GM21737 (cell line): Measurements from ENCODE around the gene PBRM1.

Experiments used
- ATAC-seq: cut with Tn5 transposase; IDR thresholded peaks from one replicate; pipeline ENCODE4 v1.9.1; 2021; ENCODE audit warnings: mild to moderate bottlenecking, moderate library complexity; ENCODE audit not compliant: unreplicated experiment

The PBRM1 gene

DNA sequence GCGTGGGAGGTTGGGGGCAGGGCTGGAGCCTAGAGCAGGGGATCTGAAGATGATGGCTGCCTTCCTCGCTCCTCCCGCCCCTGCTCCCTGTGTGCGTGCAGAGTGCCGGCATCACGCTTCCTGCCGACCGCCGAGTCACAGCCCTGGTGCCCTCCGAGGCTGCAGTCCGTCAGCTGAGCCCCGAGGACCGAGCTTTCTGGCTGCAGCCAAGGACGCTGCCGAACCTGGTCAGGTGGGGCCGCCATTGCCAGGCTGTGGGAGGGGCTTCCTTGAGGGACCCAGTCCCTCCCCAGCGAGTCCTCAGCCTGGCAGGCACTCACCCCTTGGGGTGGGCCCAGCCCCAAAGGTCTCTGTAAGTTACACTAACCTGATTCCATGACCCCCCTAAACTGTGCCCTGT, 173.0 kb downstream of the PBRM1 start:
- no peak for ATAC-seq

DNA sequence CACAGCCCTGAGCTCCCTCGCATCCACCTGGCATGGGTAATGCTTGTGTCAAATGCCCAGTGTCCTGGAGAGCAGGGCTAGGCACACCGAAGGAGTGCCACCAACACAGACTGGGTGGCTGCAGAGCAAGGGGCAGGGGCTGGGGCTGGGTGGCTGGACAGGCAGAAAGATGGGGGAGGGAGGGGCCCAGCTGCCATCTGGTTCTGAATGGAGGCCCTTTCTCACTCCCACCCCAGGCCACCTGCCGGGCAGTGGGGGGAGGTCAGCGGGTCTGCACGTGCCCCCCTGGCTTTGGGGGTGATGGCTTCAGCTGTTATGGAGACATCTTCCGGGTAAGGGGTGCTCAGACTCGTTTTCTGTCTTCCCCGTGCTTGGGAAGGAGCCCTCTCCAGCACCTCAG, 173.6 kb downstream of the PBRM1 start:
- ATAC-seq: no peak

DNA sequence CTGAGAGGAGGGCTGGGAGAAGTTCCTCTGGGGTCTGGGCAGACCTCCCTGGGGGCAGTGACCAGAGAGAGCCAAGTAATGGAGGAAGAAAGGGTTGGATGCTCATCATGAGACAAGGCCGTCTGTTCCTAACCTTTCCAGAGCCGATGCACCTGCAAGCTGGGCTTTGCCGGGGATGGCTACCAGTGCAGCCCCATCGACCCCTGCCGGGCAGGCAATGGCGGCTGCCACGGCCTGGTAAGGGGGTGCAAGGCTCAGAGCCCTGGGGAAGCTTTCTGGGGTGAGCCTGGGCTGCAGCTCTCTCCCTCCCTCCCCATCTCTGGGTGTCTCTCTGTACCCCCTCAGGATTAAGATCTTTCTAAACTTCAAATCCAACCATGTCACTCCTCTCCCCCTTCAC, 174.2 kb downstream of the PBRM1 start:
- ATAC-seq: no peak

DNA sequence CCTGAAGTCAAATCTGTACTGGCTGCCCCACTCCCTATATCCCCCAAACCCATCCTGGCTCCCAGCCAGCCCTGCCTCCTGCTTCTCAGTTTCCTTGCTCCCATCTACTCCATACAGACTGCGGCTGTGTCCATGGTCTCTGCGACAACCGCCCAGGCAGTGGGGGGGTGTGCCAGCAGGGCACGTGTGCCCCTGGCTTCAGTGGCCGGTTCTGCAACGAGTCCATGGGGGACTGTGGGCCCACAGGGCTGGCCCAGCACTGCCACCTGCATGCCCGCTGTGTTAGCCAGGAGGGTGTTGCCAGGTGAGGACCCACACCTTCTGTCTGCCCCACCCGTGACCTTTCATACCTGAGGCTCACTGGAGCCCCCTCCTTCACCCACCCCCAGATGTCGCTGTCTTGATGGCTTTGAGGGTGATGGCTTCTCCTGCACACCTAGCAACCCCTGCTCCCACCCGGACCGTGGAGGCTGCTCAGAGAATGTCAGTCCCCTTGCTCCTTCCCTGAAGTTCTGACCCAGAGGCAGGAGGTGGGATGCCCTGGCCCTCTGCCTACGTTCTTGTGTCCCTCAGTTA, 175.9 kb downstream of the PBRM1 start:
- no peak for ATAC-seq

DNA sequence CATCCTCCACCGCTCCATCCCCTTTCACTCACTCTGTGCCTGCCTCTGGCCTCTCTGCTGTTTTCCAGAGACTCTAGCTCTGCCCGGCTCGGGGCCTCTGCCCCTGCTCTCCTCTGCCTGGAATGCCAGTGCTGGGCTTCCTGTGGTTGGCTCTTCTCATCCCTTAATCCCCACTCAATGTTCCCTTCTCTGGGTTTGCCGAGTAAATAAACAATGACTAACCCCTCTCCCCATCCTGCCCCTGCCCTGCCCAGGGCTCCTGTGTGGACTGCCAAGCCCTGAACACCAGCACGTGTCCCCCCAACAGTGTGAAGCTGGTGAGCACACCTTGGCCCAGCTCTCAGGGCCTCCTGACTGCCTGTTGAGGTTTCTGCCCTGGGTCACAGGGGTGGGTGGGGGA, 178.4 kb downstream of the PBRM1 start:
- no peak for ATAC-seq

DNA sequence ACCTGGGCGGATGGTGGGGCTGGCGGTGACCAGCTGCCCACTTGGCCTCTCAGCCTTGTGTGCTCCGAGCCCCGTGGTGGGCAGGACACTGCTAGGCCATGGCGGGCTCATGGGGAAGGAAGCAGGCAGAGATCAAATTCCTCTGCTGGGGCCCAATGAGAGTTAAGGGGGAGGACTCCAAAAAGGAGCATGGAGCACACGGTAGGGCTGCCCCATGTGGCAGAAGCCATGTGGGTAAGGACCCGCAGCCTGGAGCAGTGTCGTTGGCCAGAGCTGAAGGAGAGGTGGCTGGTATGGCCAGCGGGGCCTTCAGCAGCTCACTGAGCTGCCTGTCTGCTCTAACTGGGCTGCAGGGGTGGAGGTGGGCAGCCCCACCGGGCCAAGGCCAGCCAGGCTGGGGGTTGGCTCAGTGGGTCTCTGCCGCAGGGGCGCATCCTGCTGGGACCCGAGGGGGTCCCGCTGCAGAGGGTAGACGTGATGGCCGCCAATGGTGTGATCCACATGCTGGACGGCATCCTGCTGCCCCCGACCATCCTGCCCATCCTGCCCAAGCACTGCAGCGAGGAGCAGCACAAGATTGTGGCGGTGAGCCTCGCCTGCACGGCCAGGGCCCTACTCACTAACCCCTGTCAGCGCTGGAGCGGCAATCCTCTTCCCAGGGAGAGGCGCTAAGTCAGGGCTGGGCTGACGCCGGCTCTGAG, 179.3 kb downstream of the PBRM1 start:
- no peak for ATAC-seq

DNA sequence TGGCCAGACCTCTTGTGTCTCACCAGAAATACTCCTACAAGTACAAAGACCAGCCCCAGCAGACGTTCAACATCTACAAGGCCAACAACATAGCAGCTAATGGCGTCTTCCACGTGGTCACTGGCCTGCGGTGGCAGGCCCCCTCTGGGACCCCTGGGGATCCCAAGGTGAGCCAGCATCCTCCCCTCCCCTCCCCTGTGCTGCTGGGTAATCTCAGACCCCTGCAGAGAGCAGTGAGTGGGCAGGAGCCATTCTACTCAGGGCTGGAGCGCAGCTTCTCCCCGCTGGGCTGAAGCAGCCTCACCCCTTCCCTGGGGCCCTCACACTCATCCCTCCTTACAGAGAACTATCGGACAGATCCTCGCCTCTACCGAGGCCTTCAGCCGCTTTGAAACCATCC, 180.7 kb downstream of the PBRM1 start:
- ATAC-seq: no peak

DNA sequence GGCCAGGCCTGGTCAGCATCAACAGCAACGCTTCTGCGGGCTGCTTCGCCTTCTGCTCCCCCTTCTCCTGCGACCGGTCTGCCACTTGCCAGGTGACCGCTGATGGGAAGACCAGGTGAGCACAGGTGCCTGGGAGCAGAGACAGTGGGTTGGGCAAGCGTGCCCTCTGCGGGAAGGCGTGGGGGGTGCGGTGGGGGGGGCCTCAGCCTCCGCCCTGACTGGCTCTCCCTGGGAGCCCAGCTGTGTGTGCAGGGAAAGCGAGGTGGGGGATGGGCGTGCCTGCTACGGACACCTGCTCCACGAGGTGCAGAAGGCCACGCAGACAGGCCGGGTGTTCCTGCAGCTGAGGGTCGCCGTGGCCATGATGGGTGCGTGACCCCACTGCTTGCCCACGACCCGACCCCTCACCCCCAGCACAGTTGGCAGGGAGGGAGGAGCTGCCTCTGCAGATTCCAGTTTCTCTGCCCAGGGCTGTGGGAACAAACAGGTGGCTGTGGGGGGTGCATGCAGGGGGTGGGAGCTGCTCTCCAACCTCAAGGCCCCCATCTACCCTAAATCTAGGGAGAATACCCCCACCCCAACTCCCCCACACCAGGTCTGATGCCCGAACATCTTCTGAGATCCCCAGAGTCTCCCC, 181.8 kb downstream of the PBRM1 start:
- ATAC-seq: no peak

DNA sequence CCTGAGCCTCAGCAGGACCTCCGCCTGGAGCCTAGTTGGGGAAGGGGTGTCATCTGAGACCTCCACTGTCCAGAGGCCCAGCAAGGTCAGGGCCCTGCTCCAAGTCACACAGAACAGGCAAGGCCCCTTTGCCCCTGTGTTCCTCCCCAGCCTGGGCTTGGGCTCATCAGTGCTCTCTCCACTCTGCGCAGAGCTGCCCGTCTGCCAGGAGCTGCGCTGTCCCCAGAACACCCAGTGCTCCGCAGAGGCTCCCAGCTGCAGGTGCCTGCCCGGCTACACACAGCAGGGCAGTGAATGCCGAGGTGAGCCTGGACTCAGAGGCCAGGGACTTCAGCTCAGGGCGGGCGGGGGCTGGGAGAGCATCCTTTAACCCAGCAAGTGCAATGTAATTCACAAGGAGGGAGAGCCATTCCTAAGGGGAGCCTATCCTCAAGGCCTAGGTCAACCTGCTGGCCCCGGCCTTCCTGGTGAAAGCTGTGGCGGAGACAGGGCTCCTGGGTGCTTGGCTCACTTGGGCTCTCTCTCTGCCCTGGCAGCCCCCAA, 182.8 kb downstream of the PBRM1 start:
- no peak for ATAC-seq

DNA sequence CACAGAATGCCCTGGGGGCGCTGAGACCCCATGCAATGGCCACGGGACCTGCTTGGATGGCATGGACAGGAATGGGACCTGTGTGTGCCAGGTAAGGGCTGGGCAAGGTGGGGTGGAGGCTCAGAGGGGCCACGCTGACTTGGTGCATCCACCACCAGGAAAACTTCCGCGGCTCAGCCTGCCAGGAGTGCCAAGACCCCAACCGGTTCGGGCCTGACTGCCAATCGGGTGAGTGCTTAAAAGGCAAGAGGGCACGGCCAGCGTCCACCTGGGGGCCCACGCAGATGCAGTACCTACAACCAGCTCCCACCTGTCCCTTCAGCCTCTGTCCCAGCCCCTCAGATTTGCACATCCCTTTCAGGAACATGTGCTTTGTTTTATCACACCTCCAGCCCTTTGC, 183.7 kb downstream of the PBRM1 start:
- no peak for ATAC-seq

DNA sequence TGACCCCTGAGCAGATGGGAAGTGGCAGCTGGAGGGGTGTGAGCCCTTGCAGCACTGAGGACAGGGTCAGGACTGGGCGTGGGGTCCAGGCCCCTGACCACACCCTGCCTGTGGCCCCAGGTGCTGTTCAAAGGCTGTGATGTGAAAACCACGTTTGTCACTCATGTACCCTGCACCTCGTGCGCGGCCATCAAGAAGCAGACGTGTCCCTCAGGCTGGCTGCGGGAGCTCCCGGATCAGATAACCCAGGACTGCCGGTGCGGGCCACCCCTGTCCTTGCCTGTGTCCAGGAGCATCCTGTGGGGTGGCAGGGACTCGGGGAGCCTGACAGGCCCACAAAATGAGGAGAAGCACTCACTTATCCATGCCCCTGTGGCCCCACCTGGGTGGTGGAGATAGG, 184.7 kb downstream of the PBRM1 start:
- ATAC-seq: no peak

DNA sequence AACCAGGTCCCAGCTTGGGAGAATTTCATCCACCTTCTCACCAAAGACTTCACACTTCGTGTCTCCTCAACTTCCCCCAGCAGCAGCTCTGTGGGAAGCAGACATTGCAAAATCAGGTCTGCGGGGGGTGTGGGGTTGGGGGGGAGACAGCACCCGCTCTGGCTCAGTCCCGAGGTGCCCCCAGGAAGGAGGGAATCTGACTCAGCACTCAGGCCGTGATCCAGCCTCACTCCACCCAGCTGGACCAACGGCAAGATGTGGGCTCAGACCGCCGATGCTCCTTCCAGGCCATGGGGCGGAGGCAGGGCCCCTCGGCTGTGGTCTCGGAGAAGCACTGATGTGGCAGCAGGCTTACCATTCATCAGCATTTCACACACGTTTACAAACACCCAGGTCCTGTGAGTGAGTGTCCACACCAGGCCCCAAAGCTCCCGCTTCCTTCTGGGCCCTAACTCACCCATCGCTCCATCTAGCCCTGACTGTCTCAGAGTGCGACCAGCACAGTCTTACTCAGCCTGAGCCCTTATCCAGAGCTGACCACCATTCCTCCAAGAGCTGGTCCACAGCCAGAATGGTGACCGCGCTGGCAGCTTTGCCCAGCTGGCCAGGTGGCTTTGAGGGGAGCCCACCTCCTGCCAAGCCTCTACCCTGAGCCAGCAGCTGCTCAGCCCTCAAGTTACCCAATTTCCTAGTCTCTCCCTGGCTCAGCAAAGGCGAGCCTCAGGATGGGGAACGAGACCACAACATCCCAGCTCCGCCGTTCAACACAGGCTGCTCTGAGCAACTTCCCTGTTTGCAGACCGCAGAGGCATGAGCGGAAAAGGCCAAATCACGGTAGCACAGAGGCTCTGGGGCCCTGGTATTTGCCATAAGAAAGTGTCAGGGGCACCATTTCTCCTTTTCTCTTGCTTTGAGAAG, 187.3 kb downstream of the PBRM1 start:
- ATAC-seq: no peak

DNA sequence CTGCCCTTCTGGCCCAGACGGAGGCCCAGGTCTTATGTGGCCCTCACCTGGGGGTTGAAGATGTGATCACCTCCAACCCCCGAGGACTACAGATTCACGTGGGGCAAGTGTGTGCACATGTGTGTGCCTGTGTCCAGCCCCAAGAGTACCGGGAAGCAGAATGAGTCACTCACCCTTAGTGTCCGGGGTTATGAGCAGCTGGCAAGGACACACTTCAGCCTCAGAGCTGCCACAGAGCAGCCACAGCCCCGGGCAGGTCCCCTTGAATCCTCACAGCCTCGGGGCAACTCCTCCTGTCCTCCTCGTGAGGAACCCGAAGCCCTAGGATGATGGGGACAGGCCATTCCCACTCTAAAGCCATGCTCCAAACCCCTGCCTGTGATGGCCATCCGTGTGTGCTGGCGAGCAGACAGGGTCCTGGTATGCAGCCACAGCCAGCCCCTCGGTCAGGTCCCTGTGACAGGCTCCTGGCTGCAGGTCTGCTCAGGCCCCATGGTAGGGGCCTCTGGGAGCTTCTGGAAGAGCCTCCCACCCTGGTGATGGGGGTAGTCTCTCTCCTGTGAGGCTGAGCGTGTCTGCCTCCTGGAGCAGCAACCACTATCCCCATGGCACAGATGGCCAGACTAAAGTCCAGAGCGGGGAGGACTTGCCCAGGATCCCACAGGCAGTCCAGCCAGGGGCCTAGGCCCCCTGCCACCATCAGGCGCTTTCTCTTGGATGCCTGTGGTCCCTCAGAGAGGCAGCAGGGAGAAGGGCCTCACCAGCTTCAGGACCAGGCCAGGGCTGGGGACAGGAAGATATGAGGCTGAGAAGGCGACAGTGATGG, 189.7 kb downstream of the PBRM1 start:
- ATAC-seq: no peak
